ENCODE results near the gene SNX3.

- TF ChIP-seq ARNTL (CRISPR knock-in tag; IDR thresholded peaks at IDR 0.05; ENCODE audit: borderline replicate concordance, low read depth) (no peak), ZFP3 (CRISPR knock-in tag; IDR thresholded peaks at IDR 0.05) (no peak), TOX (CRISPR knock-in tag; IDR thresholded peaks at IDR 0.05; ENCODE audit: borderline replicate concordance) (no peak), ZNF565 (CRISPR knock-in tag; conservative IDR thresholded peaks at IDR 0.05; ENCODE audit: low read depth) (no peak)
Measured at GRCh38 chr6:108164543-108164814, 96.4 kb downstream of the SNX3 start.

All from SK-N-SH treated with all-trans-retinoic acid at 6 μM for 48 hours (cell line).